Gastroesophageal sphincter (tissue), 3 donors: Measurements from ENCODE around the gene GSTCD.

Source experiments
- CTCF ChIP-seq, 4 experiments: fragments of 200-600 bp in 2 of 4; fragments of 450-650 bp in 2 of 4; sonication (generic) in 1 of 4; IDR thresholded peaks; one replicate each; pipeline ENCODE4 v1.5.1; 2017 to 2019; ENCODE audit warnings: antibody characterized with exemption in 4 of 4, mild to moderate bottlenecking in 2 of 4, moderate library complexity in 2 of 4
- EP300 ChIP-seq: sonication (generic); formaldehyde crosslinking; IDR thresholded peaks from one replicate; pipeline ENCODE4 v1.6.1; 2017; ENCODE audit warnings: antibody characterized with exemption, mild to moderate bottlenecking
- POLR2A ChIP-seq, 2 donors: fragments of 450-650 bp; IDR thresholded peaks; one replicate each; pipeline ENCODE4 v1.6.1; 2017; ENCODE audit warnings: antibody characterized with exemption in 2 of 2, mild to moderate bottlenecking in 2 of 2, moderate library complexity in 1 of 2
- POLR2AphosphoS5 ChIP-seq: sonication (generic); formaldehyde crosslinking; IDR thresholded peaks from one replicate; pipeline ENCODE4 v1.6.1; 2017; ENCODE audit warnings: antibody characterized with exemption

- TF ChIP-seq CTCF (IDR thresholded peaks at IDR 0.05) (no peak), POLR2A (IDR thresholded peaks at IDR 0.05) (no peak), POLR2AphosphoS5 (no peak), EP300 (no peak)
Measured at GRCh38 chr4:105671301-105671700, 37.3 kb upstream of the GSTCD start.
